CD14-positive monocyte (primary cell): ENCODE data around the gene RAP1B. TPM values are rescaled to one million over a fixed set of nuclear protein-coding genes. Genes with fewer than 3 reads are reported as not detected.

Experiments
- DNase-seq, 3 donors: peaks; one replicate each; pipeline ENCODE4 v3.0.0-alpha.2; 2011 to 2022
- H2AFZ ChIP-seq: 2 replicates; pipeline ENCODE4 v1.6.0; 2012; ENCODE audit warnings: mild to moderate bottlenecking, low read depth, low read length, inconsistent platforms; ENCODE audit not compliant: insufficient read depth, poor library complexity, severe bottlenecking
- H3K27ac ChIP-seq, 2 donors: 1 replicate in 1 of 2; 2 replicates in 1 of 2; pipeline ENCODE4 v1.5.1; 2012 to 2013; ENCODE audit warnings: low read length in 2 of 2, control low read depth in 1 of 2, inconsistent platforms in 1 of 2, low read depth in 1 of 2, mild to moderate bottlenecking in 1 of 2
- H3K27me3 ChIP-seq, 2 donors: one replicate each; pipeline versions ENCODE4 v1.6.0 to v1.6.1; 2011 to 2013; ENCODE audit warnings: low read length in 2 of 2; ENCODE audit not compliant: control insufficient read depth in 2 of 2, insufficient read depth in 2 of 2
- H3K36me3 ChIP-seq, 2 donors: replicated peaks in 1 of 2; 1 replicate in 1 of 2; 2 replicates in 1 of 2; pipeline versions ENCODE4 v1.5.1 to v1.6.1; 2012 to 2013; ENCODE audit warnings: low read length in 2 of 2, control low read depth in 1 of 2, inconsistent platforms in 1 of 2, mild to moderate bottlenecking in 1 of 2; ENCODE audit not compliant: insufficient read depth in 2 of 2, control insufficient read depth in 1 of 2
- H3K4me1 ChIP-seq, 2 donors: 1 replicate in 1 of 2; 2 replicates in 1 of 2; pipeline versions ENCODE4 v1.5.1 to v1.6.1; 2012 to 2013; ENCODE audit warnings: low read length in 2 of 2, control low read depth in 1 of 2, inconsistent platforms in 1 of 2, mild to moderate bottlenecking in 1 of 2, moderate library complexity in 1 of 2; ENCODE audit not compliant: insufficient read depth in 2 of 2, control insufficient read depth in 1 of 2
- H3K4me2 ChIP-seq: replicated peaks from 2 replicates; pipeline ENCODE3; 2012; ENCODE audit warnings: low read length, moderate library complexity, mild to moderate bottlenecking; ENCODE audit not compliant: poor library complexity, severe bottlenecking; ENCODE audit errors: extremely low read depth
- H3K4me3 ChIP-seq, 3 experiments: fragments of 200-600 bp in 1 of 3; sonication (generic) in 1 of 3; replicated peaks in 1 of 3; 1 replicate in 2 of 3; 2 replicates in 1 of 3; pipeline ENCODE4 v1.5.1; 2011 to 2013; ENCODE audit warnings: low read length in 3 of 3, mild to moderate bottlenecking in 3 of 3, control low read depth in 2 of 3, low read depth in 2 of 3, inconsistent platforms in 1 of 3, moderate library complexity in 1 of 3
- H3K79me2 ChIP-seq: 2 replicates; pipeline ENCODE4 v1.6.0; 2012; ENCODE audit warnings: mild to moderate bottlenecking, control low read depth, inconsistent platforms, low read length, moderate library complexity; ENCODE audit not compliant: insufficient read depth
- H3K9ac ChIP-seq: 2 replicates; pipeline ENCODE4 v1.6.0; 2017; ENCODE audit warnings: low read length, mild to moderate bottlenecking; ENCODE audit not compliant: insufficient read depth, poor library complexity, severe bottlenecking
- H3K9me3 ChIP-seq, 2 donors: replicated peaks in 1 of 2; 1 replicate in 1 of 2; 2 replicates in 1 of 2; pipeline versions ENCODE4 v1.5.1 to v1.6.1; 2012 to 2013; ENCODE audit warnings: low read length in 2 of 2, control low read depth in 1 of 2; ENCODE audit not compliant: control insufficient read depth in 1 of 2, insufficient read depth in 1 of 2
- H4K20me1 ChIP-seq: 2 replicates; pipeline ENCODE4 v1.6.0; 2012; ENCODE audit warnings: mild to moderate bottlenecking, low read length, control low read depth, moderate library complexity; ENCODE audit not compliant: insufficient read depth
- H3K27ac Mint-ChIP-seq, 7 donors: one replicate each; pipeline ENCODE4 v1.8.0; 2020; ENCODE audit warnings: mild to moderate bottlenecking in 7 of 7, mixed read lengths in 7 of 7, moderate library complexity in 6 of 7, inconsistent platforms in 2 of 7
- H3K27me3 Mint-ChIP-seq, 3 donors: one replicate each; pipeline ENCODE4 v1.8.0; 2021 to 2022; ENCODE audit warnings: low read depth in 3 of 3, mild to moderate bottlenecking in 3 of 3, mixed read lengths in 3 of 3, moderate library complexity in 3 of 3, inconsistent platforms in 1 of 3
- H3K36me3 Mint-ChIP-seq, 2 donors: one replicate each; pipeline ENCODE4 v1.8.0; 2020; ENCODE audit warnings: mixed read lengths in 2 of 2, inconsistent platforms in 1 of 2, mild to moderate bottlenecking in 1 of 2
- H3K4me1 Mint-ChIP-seq: one replicate; pipeline ENCODE4 v1.8.0; 2020; ENCODE audit warnings: mild to moderate bottlenecking, mixed read lengths
- H3K4me3 Mint-ChIP-seq, 2 donors: one replicate each; pipeline ENCODE4 v1.8.0; 2020; ENCODE audit warnings: mild to moderate bottlenecking in 2 of 2, mixed read lengths in 2 of 2, moderate library complexity in 1 of 2
- H3K9me3 Mint-ChIP-seq, 7 donors: one replicate each; pipeline ENCODE4 v1.8.0; 2020 to 2022; ENCODE audit warnings: mixed read lengths in 7 of 7, mild to moderate bottlenecking in 6 of 7, moderate library complexity in 6 of 7, inconsistent platforms in 2 of 7
- WGBS: methylation state at CpG from one replicate; pipeline ENCODE4 v1.1.5; 2013; ENCODE audit warnings: missing lambda C conversion rate; ENCODE audit not compliant: insufficient coverage; 5-methylcytosine and 5-hydroxymethylcytosine counted together
- intact Hi-C, 2 donors: fragments of 100-400 bp; cut with micrococcal nuclease; formaldehyde crosslinking; loops; one replicate each; pipeline versions ENCODE4 v1.15.0 to v1.15.1; 2023
- polyA plus RNA-seq, 3 donors: library from polyadenylated mRNA; depleted of rRNA in 1 of 3; unstranded in 2 of 3; stranded (reverse) in 1 of 3; fragments of 300-500 nt in 2 of 3; fragments of >200 nt in 1 of 3; fragmentation: Illumina TruSeq in 2 of 3; gene quantifications; 1 replicate in 2 of 3; 2 replicates in 1 of 3; pipeline ENCODE4 v1.2.3, GENCODE V29; 2012 to 2021
- small RNA-seq: library from RNA; depleted of rRNA; stranded (forward); fragments of <200 nt; gene quantifications from one replicate; pipeline ENCODE3, GENCODE V24; 2012; ENCODE audit warnings: low read depth; ENCODE audit not compliant: insufficient read length
- TF ChIP-seq, protein P1 (sequence below): fragments of 200-600 bp; IDR thresholded peaks from one replicate; pipeline ENCODE4 v1.8.0; 2022; ENCODE audit warnings: antibody characterized with exemption, mild to moderate bottlenecking

Gene RAP1B
- polyA plus RNA-seq, 3 donors, result 153 to 543 (median 461) TPM

DNA sequence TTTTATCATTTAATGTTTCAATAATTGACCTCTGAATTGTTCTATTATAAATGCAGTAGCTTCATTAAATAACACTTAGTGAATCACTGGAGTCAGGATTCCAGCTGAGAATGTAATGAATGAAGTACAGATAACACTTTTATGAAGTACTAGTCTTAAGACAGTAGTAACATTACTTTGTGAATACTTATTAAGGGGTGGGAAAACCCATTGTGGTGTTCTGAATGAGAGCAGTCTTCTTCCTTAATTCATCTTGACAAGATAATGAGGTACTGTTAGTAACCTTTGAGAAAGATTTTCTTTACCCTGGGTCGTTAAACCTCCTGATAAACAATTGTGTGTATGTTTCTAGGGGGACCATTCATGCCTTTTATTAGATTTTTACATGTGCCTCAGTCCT is 88.8 kb downstream of the RAP1B start:
- Histone ChIP-seq H3K4me1 (no peaks in the 10 kb centered on the region), H3K27ac (no peak overlapping the region), H3K36me3 (peaks cover 59 to 82% of the 10 kb centered on the region in 2 donors), H3K79me2 (no peaks in the 10 kb centered on the region), H3K9ac (no peak overlapping the region), H3K27me3 (no peaks in the 10 kb centered on the region), H2AFZ (no peak overlapping the region), H3K4me2 (no peak overlapping the region), H3K4me3 (no peak overlapping the region), H4K20me1 (no peaks in the 10 kb centered on the region), H3K9me3 (no peaks in the 10 kb centered on the region)
- TF ChIP-seq, protein P1, sequence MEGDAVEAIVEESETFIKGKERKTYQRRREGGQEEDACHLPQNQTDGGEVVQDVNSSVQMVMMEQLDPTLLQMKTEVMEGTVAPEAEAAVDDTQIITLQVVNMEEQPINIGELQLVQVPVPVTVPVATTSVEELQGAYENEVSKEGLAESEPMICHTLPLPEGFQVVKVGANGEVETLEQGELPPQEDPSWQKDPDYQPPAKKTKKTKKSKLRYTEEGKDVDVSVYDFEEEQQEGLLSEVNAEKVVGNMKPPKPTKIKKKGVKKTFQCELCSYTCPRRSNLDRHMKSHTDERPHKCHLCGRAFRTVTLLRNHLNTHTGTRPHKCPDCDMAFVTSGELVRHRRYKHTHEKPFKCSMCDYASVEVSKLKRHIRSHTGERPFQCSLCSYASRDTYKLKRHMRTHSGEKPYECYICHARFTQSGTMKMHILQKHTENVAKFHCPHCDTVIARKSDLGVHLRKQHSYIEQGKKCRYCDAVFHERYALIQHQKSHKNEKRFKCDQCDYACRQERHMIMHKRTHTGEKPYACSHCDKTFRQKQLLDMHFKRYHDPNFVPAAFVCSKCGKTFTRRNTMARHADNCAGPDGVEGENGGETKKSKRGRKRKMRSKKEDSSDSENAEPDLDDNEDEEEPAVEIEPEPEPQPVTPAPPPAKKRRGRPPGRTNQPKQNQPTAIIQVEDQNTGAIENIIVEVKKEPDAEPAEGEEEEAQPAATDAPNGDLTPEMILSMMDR, result no peak
- no peak for DNase-seq
- Mint-ChIP-seq H3K27me3 (no peaks in the 10 kb centered on the region), H3K36me3 (peaks cover 53 to 75% of the 10 kb centered on the region in 2 donors), H3K9me3 (no peaks in the 10 kb centered on the region), H3K4me3 (no peak overlapping the region), H3K27ac (peak overlapping the region in 1 of 7 donors; percentile 58), H3K4me1 (no peaks in the 10 kb centered on the region)
- intact Hi-C loops, result no loop called here
- WGBS, result no CpG with 5 or more reads among the region's 1 CpG

Small RNA genes within 50 kb of the gene (small RNA-seq; reads per million reads assigned to genes)
- gene RF00017, result not detected
- gene SNORA70G, result not detected

Other genes with a start within 250 kb of the RAP1B start
- 10 to 100 TPM in 2 of 3 donors, 1 to 10 TPM in 1; 6.7 to 20.5 (median 10.7) TPM for gene NUP107, start 76.1 kb downstream of the RAP1B start, polyA plus RNA-seq
- 10 to 100 TPM in 2 of 3 donors, 1 to 10 TPM in 1; 4.3 to 12.4 (median 10.9) TPM for gene SLC35E3, start 135.3 kb downstream of the RAP1B start, polyA plus RNA-seq
- gene MDM2, start 197.3 kb downstream of the RAP1B start, polyA plus RNA-seq, result 10 to 100 TPM; 16.2 to 39.9 (median 27.6) TPM